GM12878 (cell line): ENCODE data around the gene CACNA2D1. TPM values are rescaled to one million over a fixed set of nuclear protein-coding genes. Genes with fewer than 3 reads are reported as not detected.

ENCODE experiments used
- ATAC-seq: fragments of 200-7000 bp; cut with Tn5 transposase; 3 replicates; pipeline ENCODE4 v1.9.1; 2020; ENCODE audit warnings: mild to moderate bottlenecking, moderate library complexity
- BruUV-seq: library from RNA; stranded (reverse); fragments of 400-500 nt; replicated peaks from 2 replicates; lab custom pipeline; 2021; lab: Mats Ljungman, UMichigan
- CTCF ChIA-PET: fragments of 300-600 bp; sonication (Branson Sonifier 250); formaldehyde crosslinking; extraction: SDS; loops from one replicate; lab custom pipeline; 2021; ENCODE audit warnings: inconsistent platforms; lab: Yijun Ruan, JAX
- POLR2A ChIA-PET: fragments of 350-600 bp; formaldehyde crosslinking; extraction: SDS; loops from one replicate; lab custom pipeline; 2021; ENCODE audit warnings: inconsistent platforms; lab: Charles Lee
- RAD21 ChIA-PET: fragments of 300-600 bp; sonication (Branson Sonifier 250); formaldehyde crosslinking; loops from one replicate; lab custom pipeline; 2023; ENCODE audit warnings: antibody characterized with exemption; ENCODE audit not compliant: unreplicated experiment; lab: Charles Lee
- SMC1A ChIA-PET: fragments of 300-600 bp; sonication (Branson Sonifier 250); formaldehyde crosslinking; loops from one replicate; lab custom pipeline; 2023; ENCODE audit not compliant: unreplicated experiment, uncharacterized antibody; lab: Charles Lee
- DNase-seq: peaks from one replicate; pipeline ENCODE4 v3.0.0-alpha.2; 2011; ENCODE audit warnings: low read depth, low spot score
- FAIRE-seq: peaks from 3 replicates; lab custom pipeline; 2011; peaks lifted over from hg19 to GRCh38; lab: Jason Lieb, UNC
- H2AFZ ChIP-seq: 2 replicates; pipeline ENCODE4 v1.6.0; 2011; ENCODE audit warnings: low read depth, low read length, control low read depth; ENCODE audit not compliant: control insufficient read depth
- H3K27ac ChIP-seq: 2 replicates; pipeline ENCODE4 v1.5.1; 2011; ENCODE audit warnings: control low read depth; ENCODE audit not compliant: control insufficient read depth, insufficient read depth
- H3K27me3 ChIP-seq, 2 experiments: replicated peaks in 1 of 2; 2 replicates each; pipeline versions ENCODE4 v1.6.0 to v1.6.1; 2011; ENCODE audit warnings: low read length in 1 of 2; ENCODE audit not compliant: control insufficient read depth in 2 of 2, insufficient read depth in 2 of 2
- H3K36me3 ChIP-seq, 2 experiments: 2 replicates each; pipeline ENCODE4 v1.5.1; 2011; ENCODE audit warnings: low read length in 1 of 2; ENCODE audit not compliant: control insufficient read depth in 2 of 2, insufficient read depth in 2 of 2
- H3K4me1 ChIP-seq: 2 replicates; pipeline ENCODE4 v1.6.1; 2011; ENCODE audit warnings: mild to moderate bottlenecking, low read length, moderate library complexity, mixed read lengths; ENCODE audit not compliant: control insufficient read depth, insufficient read depth
- H3K4me2 ChIP-seq: 2 replicates; pipeline ENCODE4 v1.6.0; 2011; ENCODE audit warnings: control low read depth; ENCODE audit not compliant: control insufficient read depth, insufficient read depth
- H3K4me3 ChIP-seq: fragments of 200-600 bp; sonication (generic); 2 replicates; pipeline ENCODE4 v1.5.1; 2016
- H3K79me2 ChIP-seq: 2 replicates; pipeline ENCODE4 v1.6.0; 2011; ENCODE audit warnings: low read length; ENCODE audit not compliant: control insufficient read depth, insufficient read depth
- H3K9ac ChIP-seq: 2 replicates; pipeline ENCODE4 v1.8.0; 2011; ENCODE audit warnings: low read length, control low read depth, mixed read lengths; ENCODE audit not compliant: control insufficient read depth, insufficient read depth
- H3K9me3 ChIP-seq: replicated peaks from 3 replicates; pipeline ENCODE4 v1.5.1; 2011; ENCODE audit warnings: mild to moderate bottlenecking, low read length; ENCODE audit not compliant: control insufficient read depth, insufficient read depth
- H4K20me1 ChIP-seq: 2 replicates; pipeline ENCODE4 v1.6.0; 2011; ENCODE audit not compliant: control insufficient read depth, insufficient read depth
- ATF7 ChIP-seq: fragments of 450-650 bp; IDR thresholded peaks from 2 replicates; pipeline ENCODE4 v1.6.1; 2016; ENCODE audit warnings: low read depth, mild to moderate bottlenecking
- CEBPB ChIP-seq, 2 experiments: fragments of 150-350 bp in 1 of 2; IDR thresholded peaks; 2 replicates each; pipeline ENCODE4 v1.6.1; 2012 to 2014; ENCODE audit warnings: low read depth in 2 of 2, low read length in 2 of 2, borderline replicate concordance in 1 of 2, inconsistent platforms in 1 of 2
- FOXM1 ChIP-seq: IDR thresholded peaks from 2 replicates; pipeline ENCODE4 v1.6.1; 2012; ENCODE audit warnings: low read depth, mild to moderate bottlenecking, inconsistent platforms, low read length, moderate library complexity
- NFYA ChIP-seq: IDR thresholded peaks from 2 replicates; pipeline ENCODE4 v1.6.1; 2011; ENCODE audit warnings: low read depth, mild to moderate bottlenecking, low read length, improper control_type of control experiment, borderline replicate concordance
- NR2C1 ChIP-seq: fragments of 450-650 bp; IDR thresholded peaks from 2 replicates; pipeline ENCODE4 v1.6.1; 2017; ENCODE audit warnings: antibody characterized with exemption, mild to moderate bottlenecking, moderate library complexity
- SIX5 ChIP-seq: IDR thresholded peaks from 2 replicates; pipeline ENCODE4 v1.6.1; 2011; ENCODE audit warnings: mild to moderate bottlenecking, low read depth, low read length, moderate library complexity; ENCODE audit not compliant: severe bottlenecking
- TCF12 ChIP-seq: IDR thresholded peaks from 2 replicates; pipeline ENCODE4 v1.6.1; 2011; ENCODE audit warnings: low read depth, mild to moderate bottlenecking, low read length
- YY1 ChIP-seq: IDR thresholded peaks from 2 replicates; pipeline ENCODE4 v1.6.1; 2011; ENCODE audit warnings: low read depth, mild to moderate bottlenecking, low read length
- ZNF207 ChIP-seq: fragments of 450-650 bp; IDR thresholded peaks from 2 replicates; pipeline ENCODE4 v1.6.1; 2014; ENCODE audit warnings: antibody characterized with exemption, mild to moderate bottlenecking, borderline replicate concordance
- ZNF274 ChIP-seq: IDR thresholded peaks from one replicate; pipeline ENCODE4 v1.8.0; 2011; ENCODE audit not compliant: insufficient read length, insufficient read depth
- in situ Hi-C: fragments of 300-500 bp; cut with MboI; formaldehyde crosslinking; loops from 9 replicates; pipeline ENCODE4 v1.14.3; 2018; ENCODE audit warnings: mixed read lengths
- intact Hi-C: fragments of 100-400 bp; cut with micrococcal nuclease; formaldehyde crosslinking; loops from one replicate; pipeline ENCODE4 v1.14.2; 2022; ENCODE audit not compliant: unreplicated experiment
- polyA plus RNA-seq, 11 experiments: library from polyadenylated mRNA; depleted of rRNA in 4 of 11; unstranded in 6 of 11; stranded (reverse) in 5 of 11; fragments of >200 nt; fragmentation: Nextera tagmentation in 4 of 11; fragmentation: Illumina TruSeq in 1 of 11; extraction: Ambion mirVana in 4 of 11; extraction: Trizol in 1 of 11; gene quantifications; 1 replicate in 1 of 11; 2 replicates in 10 of 11; pipeline versions ENCODE4 v1.2.1 to v1.2.3, GENCODE V29; 2011 to 2016; ENCODE audit warnings: inconsistent platforms in 2 of 11, missing spikeins in 2 of 11, low read depth in 1 of 11
- total RNA-seq, 4 experiments: library from RNA; depleted of rRNA in 3 of 4; stranded (reverse); fragments of >200 nt in 3 of 4; fragmentation: Illumina TruSeq in 1 of 4; extraction: Trizol in 1 of 4; gene quantifications; 2 replicates each; pipeline versions ENCODE4 v1.2.1 to v1.2.3, GENCODE V29; 2013 to 2021
- TF ChIP-seq, protein P1 (sequence below): IDR thresholded peaks from 2 replicates; pipeline ENCODE4 v1.6.1; 2011; ENCODE audit warnings: borderline replicate concordance, low read depth, mild to moderate bottlenecking, moderate library complexity, mixed read lengths, low read length; ENCODE audit not compliant: insufficient read depth; ENCODE audit errors: extremely low read length
- TF ChIP-seq, protein P2 (sequence below): fragments of 450-650 bp; IDR thresholded peaks from 2 replicates; pipeline ENCODE4 v1.6.1; 2017; ENCODE audit warnings: mild to moderate bottlenecking, moderate library complexity
- TF ChIP-seq, protein P3 (sequence below): fragments of 450-650 bp; formaldehyde crosslinking; IDR thresholded peaks from 2 replicates; pipeline ENCODE4 v1.4.0; 2022; ENCODE audit warnings: mild to moderate bottlenecking, moderate library complexity
- TF ChIP-seq, protein P4 (sequence below): fragments of 450-650 bp; conservative IDR thresholded peaks from 2 replicates; pipeline ENCODE4 v1.6.1; 2017; ENCODE audit warnings: mild to moderate bottlenecking, moderate library complexity

The CACNA2D1 gene
- total and polyA plus RNA-seq, 10 of the 15 experiments (the other 5 are each of a cell fraction or from before 2014, with no cell fraction given) = 0.14 to 14.8 (median 0.97) TPM

DNA sequence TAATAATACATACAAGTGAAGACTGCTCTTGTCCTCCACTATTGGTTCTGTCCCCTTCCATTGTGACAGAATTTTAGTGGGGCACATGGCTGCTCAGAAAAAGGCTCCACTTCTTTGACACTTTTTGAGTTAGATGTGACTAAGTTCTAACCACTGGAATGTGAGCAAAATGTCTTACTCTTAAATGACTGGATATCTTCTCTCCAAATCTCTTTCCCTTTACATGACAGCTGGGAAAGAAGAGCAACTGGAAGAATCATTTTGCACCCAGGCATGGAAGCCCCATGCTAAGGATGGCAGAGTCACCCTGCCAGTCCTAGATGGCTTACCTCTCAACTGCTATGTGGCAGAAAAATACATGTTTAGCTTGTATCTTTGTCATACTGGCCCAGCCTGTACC lies 97.7 kb downstream of the CACNA2D1 start:
- CTCF ChIA-PET = interaction anchor here (0.9 to 3.5 kb wide), 6 partner anchors 10 to 183 kb away, joined by 3 to 18 read pairs (median 3); no protein-coding TSS in a partner anchor
- Histone ChIP-seq H3K4me3 (no peak overlapping the region), H3K27me3 (no peaks in the 10 kb centered on the region), H3K36me3 (no peaks in the 10 kb centered on the region), H3K9ac (no peak overlapping the region), H3K79me2 (no peaks in the 10 kb centered on the region), H2AFZ (no peak overlapping the region), H4K20me1 (no peaks in the 10 kb centered on the region), H3K4me2 (no peak overlapping the region), H3K27ac (no peak overlapping the region), H3K4me1 (no peaks in the 10 kb centered on the region), H3K9me3 (no peaks in the 10 kb centered on the region)
- TF ChIP-seq TCF12 (no peak), FOXM1 (no peak), CEBPB (IDR thresholded peaks at IDR 0.05; ENCODE audit: borderline replicate concordance in 1 of 2, low read depth in 2 of 2, low read length in 2 of 2) (no peak), ATF7 (no peak), SIX5 (no peak), ZNF274 (no peak), NFYA (no peak), NR2C1 (no peak), ZNF207 (no peak), YY1 (no peak)
- TF ChIP-seq, protein P1, sequence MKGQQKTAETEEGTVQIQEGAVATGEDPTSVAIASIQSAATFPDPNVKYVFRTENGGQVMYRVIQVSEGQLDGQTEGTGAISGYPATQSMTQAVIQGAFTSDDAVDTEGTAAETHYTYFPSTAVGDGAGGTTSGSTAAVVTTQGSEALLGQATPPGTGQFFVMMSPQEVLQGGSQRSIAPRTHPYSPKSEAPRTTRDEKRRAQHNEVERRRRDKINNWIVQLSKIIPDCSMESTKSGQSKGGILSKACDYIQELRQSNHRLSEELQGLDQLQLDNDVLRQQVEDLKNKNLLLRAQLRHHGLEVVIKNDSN = no peak
- TF ChIP-seq, protein P2, sequence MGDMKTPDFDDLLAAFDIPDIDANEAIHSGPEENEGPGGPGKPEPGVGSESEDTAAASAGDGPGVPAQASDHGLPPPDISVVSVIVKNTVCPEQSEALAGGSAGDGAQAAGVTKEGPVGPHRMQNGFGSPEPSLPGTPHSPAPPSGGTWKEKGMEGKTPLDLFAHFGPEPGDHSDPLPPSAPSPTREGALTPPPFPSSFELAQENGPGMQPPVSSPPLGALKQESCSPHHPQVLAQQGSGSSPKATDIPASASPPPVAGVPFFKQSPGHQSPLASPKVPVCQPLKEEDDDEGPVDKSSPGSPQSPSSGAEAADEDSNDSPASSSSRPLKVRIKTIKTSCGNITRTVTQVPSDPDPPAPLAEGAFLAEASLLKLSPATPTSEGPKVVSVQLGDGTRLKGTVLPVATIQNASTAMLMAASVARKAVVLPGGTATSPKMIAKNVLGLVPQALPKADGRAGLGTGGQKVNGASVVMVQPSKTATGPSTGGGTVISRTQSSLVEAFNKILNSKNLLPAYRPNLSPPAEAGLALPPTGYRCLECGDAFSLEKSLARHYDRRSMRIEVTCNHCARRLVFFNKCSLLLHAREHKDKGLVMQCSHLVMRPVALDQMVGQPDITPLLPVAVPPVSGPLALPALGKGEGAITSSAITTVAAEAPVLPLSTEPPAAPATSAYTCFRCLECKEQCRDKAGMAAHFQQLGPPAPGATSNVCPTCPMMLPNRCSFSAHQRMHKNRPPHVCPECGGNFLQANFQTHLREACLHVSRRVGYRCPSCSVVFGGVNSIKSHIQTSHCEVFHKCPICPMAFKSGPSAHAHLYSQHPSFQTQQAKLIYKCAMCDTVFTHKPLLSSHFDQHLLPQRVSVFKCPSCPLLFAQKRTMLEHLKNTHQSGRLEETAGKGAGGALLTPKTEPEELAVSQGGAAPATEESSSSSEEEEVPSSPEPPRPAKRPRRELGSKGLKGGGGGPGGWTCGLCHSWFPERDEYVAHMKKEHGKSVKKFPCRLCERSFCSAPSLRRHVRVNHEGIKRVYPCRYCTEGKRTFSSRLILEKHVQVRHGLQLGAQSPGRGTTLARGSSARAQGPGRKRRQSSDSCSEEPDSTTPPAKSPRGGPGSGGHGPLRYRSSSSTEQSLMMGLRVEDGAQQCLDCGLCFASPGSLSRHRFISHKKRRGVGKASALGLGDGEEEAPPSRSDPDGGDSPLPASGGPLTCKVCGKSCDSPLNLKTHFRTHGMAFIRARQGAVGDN = no peak
- TF ChIP-seq, protein P3, sequence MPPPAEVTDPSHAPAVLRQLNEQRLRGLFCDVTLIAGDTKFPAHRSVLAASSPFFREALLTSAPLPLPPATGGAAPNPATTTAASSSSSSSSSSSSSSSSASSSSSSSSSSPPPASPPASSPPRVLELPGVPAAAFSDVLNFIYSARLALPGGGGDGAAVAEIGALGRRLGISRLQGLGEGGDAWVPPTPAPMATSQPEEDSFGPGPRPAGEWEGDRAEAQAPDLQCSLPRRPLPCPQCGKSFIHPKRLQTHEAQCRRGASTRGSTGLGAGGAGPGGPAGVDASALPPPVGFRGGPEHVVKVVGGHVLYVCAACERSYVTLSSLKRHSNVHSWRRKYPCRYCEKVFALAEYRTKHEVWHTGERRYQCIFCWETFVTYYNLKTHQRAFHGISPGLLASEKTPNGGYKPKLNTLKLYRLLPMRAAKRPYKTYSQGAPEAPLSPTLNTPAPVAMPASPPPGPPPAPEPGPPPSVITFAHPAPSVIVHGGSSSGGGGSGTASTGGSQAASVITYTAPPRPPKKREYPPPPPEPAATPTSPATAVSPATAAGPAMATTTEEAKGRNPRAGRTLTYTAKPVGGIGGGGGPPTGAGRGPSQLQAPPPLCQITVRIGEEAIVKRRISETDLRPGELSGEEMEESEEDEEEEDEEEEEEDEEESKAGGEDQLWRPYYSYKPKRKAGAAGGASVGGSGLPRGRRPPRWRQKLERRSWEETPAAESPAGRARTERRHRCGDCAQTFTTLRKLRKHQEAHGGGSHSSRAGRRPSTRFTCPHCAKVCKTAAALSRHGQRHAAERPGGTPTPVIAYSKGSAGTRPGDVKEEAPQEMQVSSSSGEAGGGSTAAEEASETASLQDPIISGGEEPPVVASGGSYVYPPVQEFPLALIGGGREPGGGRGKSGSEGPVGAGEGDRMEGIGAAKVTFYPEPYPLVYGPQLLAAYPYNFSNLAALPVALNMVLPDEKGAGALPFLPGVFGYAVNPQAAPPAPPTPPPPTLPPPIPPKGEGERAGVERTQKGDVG (CRISPR knock-in tag) = no peak
- TF ChIP-seq, protein P4, sequence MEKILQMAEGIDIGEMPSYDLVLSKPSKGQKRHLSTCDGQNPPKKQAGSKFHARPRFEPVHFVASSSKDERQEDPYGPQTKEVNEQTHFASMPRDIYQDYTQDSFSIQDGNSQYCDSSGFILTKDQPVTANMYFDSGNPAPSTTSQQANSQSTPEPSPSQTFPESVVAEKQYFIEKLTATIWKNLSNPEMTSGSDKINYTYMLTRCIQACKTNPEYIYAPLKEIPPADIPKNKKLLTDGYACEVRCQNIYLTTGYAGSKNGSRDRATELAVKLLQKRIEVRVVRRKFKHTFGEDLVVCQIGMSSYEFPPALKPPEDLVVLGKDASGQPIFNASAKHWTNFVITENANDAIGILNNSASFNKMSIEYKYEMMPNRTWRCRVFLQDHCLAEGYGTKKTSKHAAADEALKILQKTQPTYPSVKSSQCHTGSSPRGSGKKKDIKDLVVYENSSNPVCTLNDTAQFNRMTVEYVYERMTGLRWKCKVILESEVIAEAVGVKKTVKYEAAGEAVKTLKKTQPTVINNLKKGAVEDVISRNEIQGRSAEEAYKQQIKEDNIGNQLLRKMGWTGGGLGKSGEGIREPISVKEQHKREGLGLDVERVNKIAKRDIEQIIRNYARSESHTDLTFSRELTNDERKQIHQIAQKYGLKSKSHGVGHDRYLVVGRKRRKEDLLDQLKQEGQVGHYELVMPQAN = no peak
- FAIRE-seq (no peak), ATAC-seq (no peak), DNase-seq (no peak)
- in situ Hi-C loops = no loop called here
- no TSS peak for BruUV-seq
- POLR2A ChIA-PET = interaction anchor here (0.6 kb wide), 1 partner anchor 272 kb away, joined by 3 read pairs; no protein-coding TSS in a partner anchor
- SMC1A ChIA-PET = interaction anchor here (0.7 to 3.8 kb wide), 19 partner anchors 9 to 295 kb away, joined by 3 to 24 read pairs (median 3); no protein-coding TSS in a partner anchor
- intact Hi-C loops = no loop called here
- RAD21 ChIA-PET = interaction anchor here (0.8 to 1.7 kb wide), 9 partner anchors 9 to 132 kb away, joined by 3 to 5 read pairs (median 3); no protein-coding TSS in a partner anchor
